Lower leg skin (tissue), 4 donors: ENCODE data around the gene BCAP31. TPM values are rescaled to one million over a fixed set of nuclear protein-coding genes. Genes with fewer than 3 reads are reported as not detected.

ENCODE experiments used
- DNase-seq, 2 donors: peaks; one replicate each; pipeline ENCODE4 v3.0.0-alpha.2; 2019; ENCODE audit warnings: low spot score in 2 of 2
- H3K4me3 ChIP-seq: fragments of 200-600 bp; sonication (generic); 2 replicates; pipeline ENCODE4 v1.5.1; 2017; ENCODE audit warnings: mild to moderate bottlenecking, low read depth; ENCODE audit not compliant: poor library complexity, severe bottlenecking
- CTCF ChIP-seq, 3 donors: fragments of 450-650 bp; IDR thresholded peaks; one replicate each; pipeline ENCODE4 v1.5.1; 2016; ENCODE audit warnings: antibody characterized with exemption in 3 of 3, mild to moderate bottlenecking in 3 of 3, moderate library complexity in 2 of 3
- POLR2A ChIP-seq, 2 donors: fragments of 450-650 bp; IDR thresholded peaks; one replicate each; pipeline ENCODE4 v1.6.1; 2016 to 2017; ENCODE audit warnings: antibody characterized with exemption in 2 of 2, mild to moderate bottlenecking in 1 of 2, moderate library complexity in 1 of 2
- WGBS, 2 donors: methylation state at CpG; one replicate each; pipeline ENCODE4 v1.1.5; 2018; 5-methylcytosine and 5-hydroxymethylcytosine counted together
- intact Hi-C: fragments of 100-400 bp; cut with DNase I; formaldehyde crosslinking; loops from one replicate; pipeline ENCODE4 v1.15.0; 2023; ENCODE audit warnings: low total_unique reads
- total RNA-seq, 4 donors: library from RNA; depleted of rRNA; stranded (reverse); fragments of >200 nt; gene quantifications; one replicate each; pipeline ENCODE4 v1.1.0, GENCODE V29; 2016

Gene BCAP31
- total RNA-seq, 4 donors from 2014 or later: 139 to 210 (median 169) TPM

- DNase-seq: peak in 1 of 2 donors; percentile 56
These were observed 2.3 kb upstream of the BCAP31 start for GRCh38 chrX:153726286-153727122.

GRCh38 chrX:153725832-153726285 lies 1.7 kb upstream of the BCAP31 start:
- WGBS, 2 donors: 27 to 75% methylated on average over 22 to 35 of the region's 35 CpGs
- no peak overlapping the region for H3K4me3 ChIP-seq
- DNase-seq: no peak
- intact Hi-C loops: no loop called here
- TF ChIP-seq CTCF (IDR thresholded peaks at IDR 0.05) (no peak), POLR2A (IDR thresholded peaks at IDR 0.05) (no peak)

More at GRCh38 chrX:153726286-153727122, 2.3 kb upstream of the BCAP31 start:
- intact Hi-C loops: no loop called here
- 3 to 31% methylated on average over 5 to 28 of the region's 35 CpGs for WGBS, 2 donors
- no peak for TF ChIP-seq POLR2A (IDR thresholded peaks at IDR 0.05)
- TF ChIP-seq CTCF (IDR thresholded peaks at IDR 0.05): no peak
- no peak overlapping the region for H3K4me3 ChIP-seq

- WGBS, 2 donors: 76 to 80% methylated on average over 5 to 49 of the region's 55 CpGs
- H3K4me3 ChIP-seq: no peak overlapping the region
- TF ChIP-seq POLR2A (IDR thresholded peaks at IDR 0.05) (no peak), CTCF (IDR thresholded peaks at IDR 0.05) (no peak)
- no peak for DNase-seq
- intact Hi-C loops: no loop called here
These were observed 1.0 kb upstream of the BCAP31 start for GRCh38 chrX:153725039-153725831.

- TF ChIP-seq CTCF (IDR thresholded peaks at IDR 0.05): no peak
- TF ChIP-seq POLR2A (IDR thresholded peaks at IDR 0.05): no peak
- intact Hi-C loops: no loop called here
- WGBS, 2 donors: 2 to 41% methylated on average over 10 to 46 of the region's 78 CpGs
- DNase-seq: no peak
- H3K4me3 ChIP-seq: peak overlapping the region; percentile 57
These were observed 586 bp downstream of the BCAP31 start for GRCh38 chrX:153723351-153724251.

GRCh38 chrX:153722704-153723350 lies 1.4 kb downstream of the BCAP31 start:
- TF ChIP-seq POLR2A (IDR thresholded peaks at IDR 0.05): no peak
- TF ChIP-seq CTCF (IDR thresholded peaks at IDR 0.05): no peak
- DNase-seq: no peak
- no peak overlapping the region for H3K4me3 ChIP-seq
- intact Hi-C loops: no loop called here
- 38 to 63% methylated on average over 10 to 12 of the region's 12 CpGs for WGBS, 2 donors
